SK-N-SH treated with all-trans-retinoic acid at 6 μM for 48 hours (cell line): Measurements from ENCODE around the gene KHK.

Source experiments
- ATAC-seq: fragments of 200-7000 bp; cut with Tn5 transposase; 3 replicates; pipeline ENCODE4 v1.9.1; 2020; ENCODE audit warnings: mild to moderate bottlenecking, moderate library complexity
- ARNTL ChIP-seq: fragments of 450-650 bp; formaldehyde crosslinking; IDR thresholded peaks from 2 replicates; pipeline ENCODE4 v1.5.0; 2020; ENCODE audit warnings: low read depth, mild to moderate bottlenecking, moderate library complexity, borderline replicate concordance
- BACH2 ChIP-seq: fragments of 250-450 bp; sonication (Bioruptor Pico); IDR thresholded peaks from 2 replicates; pipeline ENCODE4 v1.9.0; 2021; ENCODE audit warnings: mild to moderate bottlenecking, borderline replicate concordance
- CREB5 ChIP-seq: fragments of 250-450 bp; sonication (Bioruptor Pico); IDR thresholded peaks from 2 replicates; pipeline ENCODE4 v1.5.1; 2020; ENCODE audit warnings: low read depth, mild to moderate bottlenecking, moderate library complexity
- CSDC2 ChIP-seq: fragments of 250-450 bp; sonication (Bioruptor Pico); IDR thresholded peaks from 2 replicates; pipeline ENCODE4 v1.5.0; 2020; ENCODE audit warnings: mild to moderate bottlenecking, moderate library complexity
- CSRNP3 ChIP-seq: fragments of 250-450 bp; sonication (Bioruptor Pico); IDR thresholded peaks from 2 replicates; pipeline ENCODE4 v1.5.1; 2021; ENCODE audit warnings: mild to moderate bottlenecking, moderate library complexity
- ESRRG ChIP-seq: fragments of 250-450 bp; sonication (Bioruptor Pico); IDR thresholded peaks from 2 replicates; pipeline ENCODE4 v1.6.1; 2021; ENCODE audit warnings: mild to moderate bottlenecking
- GLIS3 ChIP-seq: fragments of 250-450 bp; sonication (Bioruptor Pico); IDR thresholded peaks from 2 replicates; pipeline ENCODE4 v1.5.0; 2020; ENCODE audit warnings: mild to moderate bottlenecking, moderate library complexity
- OSR1 ChIP-seq: fragments of 250-450 bp; sonication (Bioruptor Pico); IDR thresholded peaks from 2 replicates; pipeline ENCODE4 v1.8.0; 2022; ENCODE audit warnings: moderate library complexity, mild to moderate bottlenecking, inconsistent platforms
- PATZ1 ChIP-seq: fragments of 250-450 bp; sonication (Bioruptor Pico); IDR thresholded peaks from 2 replicates; pipeline ENCODE4 v1.8.0; 2020; ENCODE audit warnings: mild to moderate bottlenecking, moderate library complexity, borderline replicate concordance
- POU6F1 ChIP-seq: fragments of 250-450 bp; sonication (Bioruptor Pico); IDR thresholded peaks from 2 replicates; pipeline ENCODE4 v1.8.0; 2021; ENCODE audit warnings: low read depth, mild to moderate bottlenecking, moderate library complexity, borderline replicate concordance
- PPARA ChIP-seq: fragments of 250-450 bp; sonication (Bioruptor Pico); IDR thresholded peaks from 2 replicates; pipeline ENCODE4 v1.5.0; 2020; ENCODE audit warnings: mild to moderate bottlenecking, borderline replicate concordance
- RARB ChIP-seq: fragments of 250-450 bp; sonication (Bioruptor Pico); IDR thresholded peaks from 2 replicates; pipeline ENCODE4 v1.8.0; 2021; ENCODE audit warnings: mild to moderate bottlenecking, moderate library complexity
- SNAI2 ChIP-seq: fragments of 250-450 bp; sonication (Bioruptor Pico); IDR thresholded peaks from 2 replicates; pipeline ENCODE4 v1.5.0; 2020; ENCODE audit warnings: mild to moderate bottlenecking, moderate library complexity
- TCF4 ChIP-seq: fragments of 250-450 bp; sonication (Bioruptor Pico); IDR thresholded peaks from 2 replicates; pipeline ENCODE4 v1.8.0; 2021; ENCODE audit warnings: mild to moderate bottlenecking, moderate library complexity, borderline replicate concordance
- TOX ChIP-seq: fragments of 250-450 bp; sonication (Bioruptor Pico); IDR thresholded peaks from 2 replicates; pipeline ENCODE4 v1.8.0; 2021; ENCODE audit warnings: mild to moderate bottlenecking, moderate library complexity, borderline replicate concordance
- TSHZ2 ChIP-seq: fragments of 250-450 bp; sonication (Bioruptor Pico); IDR thresholded peaks from 2 replicates; pipeline ENCODE4 v1.5.0; 2020; ENCODE audit warnings: mild to moderate bottlenecking, moderate library complexity
- ZC3H10 ChIP-seq: fragments of 250-450 bp; sonication (Bioruptor Pico); IDR thresholded peaks from 2 replicates; pipeline ENCODE4 v1.5.1; 2021; ENCODE audit warnings: mild to moderate bottlenecking, moderate library complexity
- ZFP3 ChIP-seq: fragments of 250-450 bp; sonication (Bioruptor Pico); IDR thresholded peaks from 2 replicates; pipeline ENCODE4 v1.5.0; 2020; ENCODE audit warnings: mild to moderate bottlenecking, moderate library complexity
- ZNF565 ChIP-seq: fragments of 450-650 bp; formaldehyde crosslinking; conservative IDR thresholded peaks from 2 replicates; pipeline ENCODE4 v1.5.0; 2020; ENCODE audit warnings: low read depth, mild to moderate bottlenecking, moderate library complexity
- ZNF8 ChIP-seq: fragments of 450-650 bp; formaldehyde crosslinking; IDR thresholded peaks from 2 replicates; pipeline ENCODE4 v1.5.0; 2020; ENCODE audit warnings: mild to moderate bottlenecking, moderate library complexity

The KHK gene

GRCh38 chr2:27054721-27055120 is 31.9 kb upstream of the KHK start (continued):
- TF ChIP-seq PATZ1 (CRISPR knock-in tag): no peak
- TF ChIP-seq, all 23 proteins: peak for 0

GRCh38 chr2:27057184-27057583 is 29.4 kb upstream of the KHK start:
- no peak for TF ChIP-seq RARB (CRISPR knock-in tag)
- TF ChIP-seq ARNTL (CRISPR knock-in tag): no peak
- TF ChIP-seq SNAI2: no peak
- TF ChIP-seq PPARA (CRISPR knock-in tag): no peak
- no peak for ATAC-seq

- ATAC-seq: no peak
- TF ChIP-seq ZNF8 (CRISPR knock-in tag) (no peak), ARNTL (CRISPR knock-in tag) (no peak), PPARA (CRISPR knock-in tag) (no peak), OSR1 (no peak), PATZ1 (CRISPR knock-in tag) (no peak), ZFP3 (CRISPR knock-in tag) (no peak), SNAI2 (no peak), CSRNP3 (no peak), CSDC2 (no peak), TOX (no peak), POU6F1 (CRISPR knock-in tag) (no peak), ESRRG (no peak), BACH2 (CRISPR knock-in tag) (no peak), TCF4 (no peak), ZNF565 (no peak), ZC3H10 (CRISPR knock-in tag) (no peak), RARB (CRISPR knock-in tag) (no peak), CREB5 (CRISPR knock-in tag) (no peak)
- TF ChIP-seq, all 23 proteins: peak for 0
Observed at GRCh38 chr2:27058210-27058609, 28.4 kb upstream of the KHK start.

- ATAC-seq: no peak
- TF ChIP-seq TOX: no peak
- TF ChIP-seq TSHZ2: no peak
- TF ChIP-seq GLIS3 (CRISPR knock-in tag): no peak; the same call in 1 of the 2 replicates
- TF ChIP-seq ZNF8 (CRISPR knock-in tag): no peak
- TF ChIP-seq, all 23 proteins: peak for 0
Observed at GRCh38 chr2:27059141-27059820, 27.3 kb upstream of the KHK start.
